Measurements from ENCODE around the gene TSPEAR.
"Not testable (repeated sequence)": the region's sequence is repeated elsewhere in the genome, so short reads cannot be mapped to it uniquely, and the experiment has no call there.

The TSPEAR gene

GRCh38 chr21:44649521-44650100, 61.8 kb downstream of the TSPEAR start:
- DNase-seq (ENCODE audit: low read depth) = no peak
- no peak overlapping the region for H3K4me3 ChIP-seq (ENCODE audit: control insufficient read depth, low read depth, low read length)
- no peak for TF ChIP-seq CTCF (IDR thresholded peaks at IDR 0.05; ENCODE audit: control insufficient read depth, insufficient read depth, low read depth, low read length, missing control alignments)

GRCh38 chr21:44648557-44649311, 62.6 kb downstream of the TSPEAR start:
- TF ChIP-seq CTCF (IDR thresholded peaks at IDR 0.05; ENCODE audit: control insufficient read depth, insufficient read depth, low read depth, low read length, missing control alignments) = no peak
- H3K4me3 ChIP-seq (ENCODE audit: control insufficient read depth, low read depth, low read length) = no peak overlapping the region
- no peak for DNase-seq (ENCODE audit: low read depth)

GRCh38 chr21:44647222-44647552, 64.2 kb downstream of the TSPEAR start:
- DNase-seq (ENCODE audit: low read depth) = no peak
- no peak overlapping the region for H3K4me3 ChIP-seq (ENCODE audit: control insufficient read depth, low read depth, low read length)
- TF ChIP-seq CTCF (IDR thresholded peaks at IDR 0.05; ENCODE audit: control insufficient read depth, insufficient read depth, low read depth, low read length, missing control alignments) = no peak

GRCh38 chr21:44646366-44647221, 64.8 kb downstream of the TSPEAR start, which contains the start of gene KRTAP10-11:
KRTAP10-11 (plus strand) TSS chr21:44646414; CDS start chr21:44646459, 45 bp downstream.
- DNase-seq (ENCODE audit: low read depth); H3K4me3 ChIP-seq (ENCODE audit: control insufficient read depth, low read depth, low read length): not testable (repeated sequence)

- no peak for TF ChIP-seq CTCF (IDR thresholded peaks at IDR 0.05; ENCODE audit: control insufficient read depth, insufficient read depth, low read depth, low read length, missing control alignments)
- no peak for DNase-seq (ENCODE audit: low read depth)
- H3K4me3 ChIP-seq (ENCODE audit: control insufficient read depth, low read depth, low read length) = no peak overlapping the region
Observed at GRCh38 chr21:44644878-44645277, 66.5 kb downstream of the TSPEAR start.

- TF ChIP-seq CTCF (IDR thresholded peaks at IDR 0.05; ENCODE audit: control insufficient read depth, insufficient read depth, low read depth, low read length, missing control alignments) = no peak
- no peak overlapping the region for H3K4me3 ChIP-seq (ENCODE audit: control insufficient read depth, low read depth, low read length)
- no peak for DNase-seq (ENCODE audit: low read depth)
Observed at GRCh38 chr21:44643741-44644310, 67.5 kb downstream of the TSPEAR start.
